ENCODE data around the gene RPP14.

GRCh38 chr3:58261954-58262666 is 43.9 kb upstream of the RPP14 start:
- no peak for TF ChIP-seq POLR2AphosphoS5 (IDR thresholded peaks at IDR 0.05; ENCODE audit: low read depth)
- TF ChIP-seq, protein P1, sequence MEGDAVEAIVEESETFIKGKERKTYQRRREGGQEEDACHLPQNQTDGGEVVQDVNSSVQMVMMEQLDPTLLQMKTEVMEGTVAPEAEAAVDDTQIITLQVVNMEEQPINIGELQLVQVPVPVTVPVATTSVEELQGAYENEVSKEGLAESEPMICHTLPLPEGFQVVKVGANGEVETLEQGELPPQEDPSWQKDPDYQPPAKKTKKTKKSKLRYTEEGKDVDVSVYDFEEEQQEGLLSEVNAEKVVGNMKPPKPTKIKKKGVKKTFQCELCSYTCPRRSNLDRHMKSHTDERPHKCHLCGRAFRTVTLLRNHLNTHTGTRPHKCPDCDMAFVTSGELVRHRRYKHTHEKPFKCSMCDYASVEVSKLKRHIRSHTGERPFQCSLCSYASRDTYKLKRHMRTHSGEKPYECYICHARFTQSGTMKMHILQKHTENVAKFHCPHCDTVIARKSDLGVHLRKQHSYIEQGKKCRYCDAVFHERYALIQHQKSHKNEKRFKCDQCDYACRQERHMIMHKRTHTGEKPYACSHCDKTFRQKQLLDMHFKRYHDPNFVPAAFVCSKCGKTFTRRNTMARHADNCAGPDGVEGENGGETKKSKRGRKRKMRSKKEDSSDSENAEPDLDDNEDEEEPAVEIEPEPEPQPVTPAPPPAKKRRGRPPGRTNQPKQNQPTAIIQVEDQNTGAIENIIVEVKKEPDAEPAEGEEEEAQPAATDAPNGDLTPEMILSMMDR (conservative IDR thresholded peaks at IDR 0.05; ENCODE audit: low read depth in 2 of 2): no peak
- TF ChIP-seq EZH2phosphoT487 (IDR thresholded peaks at IDR 0.05; ENCODE audit: unreplicated experiment): no peak
- TF ChIP-seq REST (IDR thresholded peaks at IDR 0.05; ENCODE audit: unreplicated experiment): no peak
- TF ChIP-seq ZNF114 (CRISPR knock-in tag; IDR thresholded peaks at IDR 0.05): no peak
- TF ChIP-seq EZH2 (IDR thresholded peaks at IDR 0.05; ENCODE audit: low read depth, unreplicated experiment): no peak

Data from GM23338 (cell line).